GM21576 (cell line): ENCODE measurements around the gene POU2F2.

Experiments used
- ATAC-seq: cut with Tn5 transposase; IDR thresholded peaks from one replicate; pipeline ENCODE4 v1.9.1; 2021; ENCODE audit warnings: mild to moderate bottlenecking, moderate library complexity; ENCODE audit not compliant: unreplicated experiment

POU2F2 gene

GRCh38 chr19:42132030-42132628 lies at the start of gene POU2F2:
Gene POU2F2 (minus strand): TSS chr19:42132446. CDS start chr19:42132411, 35 bp downstream.
- no peak for ATAC-seq

- no peak for ATAC-seq
Measured at GRCh38 chr19:42178791-42179674, 46.8 kb upstream of the POU2F2 start.

- no peak for ATAC-seq
Measured at GRCh38 chr19:42177686-42178019, 45.4 kb upstream of the POU2F2 start.

GRCh38 chr19:42176990-42177685 lies 44.9 kb upstream of the POU2F2 start:
- ATAC-seq: no peak

GRCh38 chr19:42176649-42176989 lies 44.4 kb upstream of the POU2F2 start:
- ATAC-seq: no peak

GRCh38 chr19:42175952-42176648 lies 43.9 kb upstream of the POU2F2 start:
- ATAC-seq: no peak

- ATAC-seq: no peak
Measured at GRCh38 chr19:42174958-42175734, 42.9 kb upstream of the POU2F2 start.

- ATAC-seq: no peak
Measured at GRCh38 chr19:42174188-42174587, 41.9 kb upstream of the POU2F2 start.

- ATAC-seq: no peak
Measured at GRCh38 chr19:42173695-42174094, 41.4 kb upstream of the POU2F2 start.

- ATAC-seq: no peak
Measured at GRCh38 chr19:42172261-42172660, 40.0 kb upstream of the POU2F2 start.

GRCh38 chr19:42170715-42171114 lies 38.5 kb upstream of the POU2F2 start:
- no peak for ATAC-seq

GRCh38 chr19:42169486-42170413 lies 37.5 kb upstream of the POU2F2 start:
- ATAC-seq: no peak

GRCh38 chr19:42168206-42168605 lies 36.0 kb upstream of the POU2F2 start:
- no peak for ATAC-seq

- no peak for ATAC-seq
Measured at GRCh38 chr19:42166316-42166715, 34.1 kb upstream of the POU2F2 start.

- no peak for ATAC-seq
Measured at GRCh38 chr19:42165146-42165545, 32.9 kb upstream of the POU2F2 start.

GRCh38 chr19:42161616-42162263 lies 29.5 kb upstream of the POU2F2 start:
- no peak for ATAC-seq

GRCh38 chr19:42159942-42160341 lies 27.7 kb upstream of the POU2F2 start:
- ATAC-seq: no peak

- no peak for ATAC-seq
Measured at GRCh38 chr19:42158926-42159325, 26.7 kb upstream of the POU2F2 start.

GRCh38 chr19:42156571-42156970 lies 24.3 kb upstream of the POU2F2 start:
- no peak for ATAC-seq
